GM23338 (cell line): Measurements from ENCODE around the gene CHRDL2.

Source experiments
- EZH2 ChIP-seq: fragments of 200-600 bp; sonication (generic); IDR thresholded peaks from one replicate; pipeline ENCODE4 v1.8.0; 2017; ENCODE audit warnings: antibody characterized with exemption, mild to moderate bottlenecking, low read depth; ENCODE audit not compliant: unreplicated experiment
- EZH2phosphoT487 ChIP-seq: fragments of 200-600 bp; sonication (generic); IDR thresholded peaks from one replicate; pipeline ENCODE4 v1.8.1; 2018; ENCODE audit warnings: antibody characterized with exemption; ENCODE audit not compliant: unreplicated experiment
- POLR2AphosphoS5 ChIP-seq: IDR thresholded peaks from 2 replicates; pipeline ENCODE4 v1.6.1; 2016; ENCODE audit warnings: antibody characterized with exemption, low read depth
- STAT1 ChIP-seq: IDR thresholded peaks from one replicate; pipeline ENCODE4 v1.6.1; 2016; ENCODE audit warnings: antibody characterized with exemption; ENCODE audit not compliant: unreplicated experiment
- TF ChIP-seq, protein P1 (sequence below), 2 experiments: fragments of 200-600 bp in 1 of 2; sonication (generic) in 1 of 2; conservative IDR thresholded peaks; 2 replicates each; pipeline versions ENCODE4 v1.5.1 to v1.6.1; 2016 to 2017; ENCODE audit warnings: antibody characterized with exemption in 2 of 2, low read depth in 2 of 2, mild to moderate bottlenecking in 2 of 2, moderate library complexity in 1 of 2

- TF ChIP-seq, protein P1, sequence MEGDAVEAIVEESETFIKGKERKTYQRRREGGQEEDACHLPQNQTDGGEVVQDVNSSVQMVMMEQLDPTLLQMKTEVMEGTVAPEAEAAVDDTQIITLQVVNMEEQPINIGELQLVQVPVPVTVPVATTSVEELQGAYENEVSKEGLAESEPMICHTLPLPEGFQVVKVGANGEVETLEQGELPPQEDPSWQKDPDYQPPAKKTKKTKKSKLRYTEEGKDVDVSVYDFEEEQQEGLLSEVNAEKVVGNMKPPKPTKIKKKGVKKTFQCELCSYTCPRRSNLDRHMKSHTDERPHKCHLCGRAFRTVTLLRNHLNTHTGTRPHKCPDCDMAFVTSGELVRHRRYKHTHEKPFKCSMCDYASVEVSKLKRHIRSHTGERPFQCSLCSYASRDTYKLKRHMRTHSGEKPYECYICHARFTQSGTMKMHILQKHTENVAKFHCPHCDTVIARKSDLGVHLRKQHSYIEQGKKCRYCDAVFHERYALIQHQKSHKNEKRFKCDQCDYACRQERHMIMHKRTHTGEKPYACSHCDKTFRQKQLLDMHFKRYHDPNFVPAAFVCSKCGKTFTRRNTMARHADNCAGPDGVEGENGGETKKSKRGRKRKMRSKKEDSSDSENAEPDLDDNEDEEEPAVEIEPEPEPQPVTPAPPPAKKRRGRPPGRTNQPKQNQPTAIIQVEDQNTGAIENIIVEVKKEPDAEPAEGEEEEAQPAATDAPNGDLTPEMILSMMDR (conservative IDR thresholded peaks at IDR 0.05; ENCODE audit: low read depth in 2 of 2), result no peak
- TF ChIP-seq EZH2phosphoT487 (no peak), STAT1 (no peak), EZH2 (no peak), POLR2AphosphoS5 (no peak)
Measured at GRCh38 chr11:74691755-74692154, 39.5 kb downstream of the CHRDL2 start.
